Measurements from ENCODE around the gene NFATC2. TPM values are rescaled to one million over a fixed set of nuclear protein-coding genes. Genes with fewer than 3 reads are reported as not detected.
A peak's percentile ranks its signal among the peaks of the same experiment; 100 is the strongest.

Gene NFATC2
- total RNA-seq, 5 donors from 2014 or later (not counting 1 experiment from before 2014, with no cell fraction given), result 49.0 to 75.9 (median 67.0) TPM

GRCh38 chr20:51422514-51423289 is 119.8 kb downstream of the NFATC2 start:
- Mint-ChIP-seq H3K9me3 (no peaks in the 10 kb centered on the region), H3K27me3 (no peaks in the 10 kb centered on the region), H3K4me1 (peaks cover 28 to 84% (median 67%) of the 10 kb centered on the region in 3 donors), H3K4me3 (no peak overlapping the region), H3K36me3 (peaks cover 22% of the 10 kb centered on the region), H3K27ac (peak overlapping the region; percentile 85 to 88)
- Histone ChIP-seq H3K27me3 (replicated peaks in 1 of 2; ENCODE audit: control insufficient read depth in 2 of 2, extremely low read depth in 1 of 2, insufficient read depth in 2 of 2, low read length in 1 of 2) (no peaks in the 10 kb centered on the region), H3K9me3 (no peaks in the 10 kb centered on the region), H3K27ac (ENCODE audit: low read length) (peak overlapping the region; percentile 70), H3K4me1 (ENCODE audit: control insufficient read depth in 1 of 2, extremely low read depth in 1 of 2, insufficient read depth in 2 of 2, low read length in 2 of 2) (peaks cover 0 to 59% of the 10 kb centered on the region in 2 experiments), H3K4me3 (ENCODE audit: control insufficient read depth in 1 of 2, extremely low read depth in 1 of 2, low read length in 1 of 2) (no peak overlapping the region), H3K36me3 (ENCODE audit: control insufficient read depth in 2 of 2, extremely low read depth in 1 of 2, insufficient read depth in 1 of 2, low read length in 1 of 2) (peaks cover 26 to 61% of the 10 kb centered on the region in 2 donors)
- POLR2A ChIA-PET, result interaction anchor here in 1 of 2 donors (0.5 kb wide), 1 partner anchor 122 kb away, joined by 5 read pairs; no protein-coding TSS in a partner anchor
- WGBS (ENCODE audit: insufficient coverage), result 100% methylated on average over 1 of the region's 4 CpGs
- CTCF ChIA-PET, result interaction anchor here (0.7 kb wide), 2 partner anchors 10 to 87 kb away, joined by 3 read pairs; no protein-coding TSS in a partner anchor
- DNase-seq (no peak), ATAC-seq (replicated peaks in 1 of 4) (no peak)

- Mint-ChIP-seq H3K27ac (peak overlapping the region; percentile 48 to 69), H3K27me3 (no peaks in the 10 kb centered on the region), H3K4me1 (peaks cover 43 to 84% (median 66%) of the 10 kb centered on the region in 3 donors), H3K9me3 (no peaks in the 10 kb centered on the region), H3K4me3 (no peak overlapping the region), H3K36me3 (peaks cover 27% of the 10 kb centered on the region)
- ChIA-PET CTCF (no interaction called here), POLR2A (no interaction called here)
- no peak for ATAC-seq (replicated peaks in 1 of 4)
- no CpG with 5 or more reads among the region's 3 CpGs for WGBS (ENCODE audit: insufficient coverage)
- H3K36me3 ChIP-seq (ENCODE audit: control insufficient read depth in 2 of 2, extremely low read depth in 1 of 2, insufficient read depth in 1 of 2, low read length in 1 of 2), result peaks cover 22 to 55% of the 10 kb centered on the region in 2 donors
- H3K4me1 ChIP-seq (ENCODE audit: control insufficient read depth in 1 of 2, extremely low read depth in 1 of 2, insufficient read depth in 2 of 2, low read length in 2 of 2), result peaks cover 0 to 59% of the 10 kb centered on the region in 2 experiments
- DNase-seq, result no peak
- H3K27me3 ChIP-seq (replicated peaks in 1 of 2; ENCODE audit: control insufficient read depth in 2 of 2, extremely low read depth in 1 of 2, insufficient read depth in 2 of 2, low read length in 1 of 2), result no peaks in the 10 kb centered on the region
- H3K9me3 ChIP-seq, result no peaks in the 10 kb centered on the region
- H3K27ac ChIP-seq (ENCODE audit: low read length), result peak overlapping the region; percentile 6
- no peak overlapping the region for H3K4me3 ChIP-seq (ENCODE audit: control insufficient read depth in 1 of 2, extremely low read depth in 1 of 2, low read length in 1 of 2)
Measured at GRCh38 chr20:51420805-51421204, 121.7 kb downstream of the NFATC2 start.

GRCh38 chr20:51420111-51420510 is 122.4 kb downstream of the NFATC2 start:
- peak overlapping the region; percentile 6 for H3K27ac ChIP-seq (ENCODE audit: low read length)
- DNase-seq, result no peak
- no peak overlapping the region for H3K4me3 Mint-ChIP-seq

GRCh38 chr20:51419646-51420045 is 122.9 kb downstream of the NFATC2 start:
- H3K27me3 Mint-ChIP-seq, result no peaks in the 10 kb centered on the region

More at GRCh38 chr20:51420111-51420510, 122.4 kb downstream of the NFATC2 start:
- ChIA-PET POLR2A (no interaction called here), CTCF (no interaction called here)
- Histone ChIP-seq H3K36me3 (ENCODE audit: control insufficient read depth in 2 of 2, extremely low read depth in 1 of 2, insufficient read depth in 1 of 2, low read length in 1 of 2) (peaks cover 18 to 48% of the 10 kb centered on the region in 2 donors), H3K9me3 (no peaks in the 10 kb centered on the region), H3K4me1 (ENCODE audit: control insufficient read depth in 1 of 2, extremely low read depth in 1 of 2, insufficient read depth in 2 of 2, low read length in 2 of 2) (peaks cover 0 to 59% of the 10 kb centered on the region in 2 experiments), H3K27me3 (replicated peaks in 1 of 2; ENCODE audit: control insufficient read depth in 2 of 2, extremely low read depth in 1 of 2, insufficient read depth in 2 of 2, low read length in 1 of 2) (no peaks in the 10 kb centered on the region), H3K4me3 (ENCODE audit: control insufficient read depth in 1 of 2, extremely low read depth in 1 of 2, low read length in 1 of 2) (no peak overlapping the region)
- Mint-ChIP-seq H3K27ac (peak overlapping the region; percentile 74 to 77), H3K36me3 (peaks cover 34% of the 10 kb centered on the region), H3K27me3 (no peaks in the 10 kb centered on the region), H3K9me3 (no peaks in the 10 kb centered on the region), H3K4me1 (peaks cover 45 to 85% (median 67%) of the 10 kb centered on the region in 3 donors)
- no CpG with 5 or more reads among the region's 1 CpG for WGBS (ENCODE audit: insufficient coverage)
- ATAC-seq (replicated peaks in 1 of 4), result peak in 2 of 4 experiments; percentile 22 to 33

GRCh38 chr20:51419231-51419630 is 123.3 kb downstream of the NFATC2 start:
- peaks cover 31% of the 10 kb centered on the region for H3K36me3 Mint-ChIP-seq
- H3K27ac Mint-ChIP-seq, result peak overlapping the region; percentile 74 to 77
- H3K4me1 ChIP-seq (ENCODE audit: control insufficient read depth in 1 of 2, extremely low read depth in 1 of 2, insufficient read depth in 2 of 2, low read length in 2 of 2), result peaks cover 0 to 59% of the 10 kb centered on the region in 2 experiments
- no peak for DNase-seq
- no peak for ATAC-seq (replicated peaks in 1 of 4)
- no peaks in the 10 kb centered on the region for H3K9me3 ChIP-seq
- no peaks in the 10 kb centered on the region for H3K9me3 Mint-ChIP-seq
- CTCF ChIA-PET, result interaction anchor here in 1 of 2 donors (1.0 to 2.0 kb wide), 2 partner anchors 14 to 33 kb away, joined by 3 to 10 read pairs; no protein-coding TSS in a partner anchor
- peaks cover 45 to 86% (median 66%) of the 10 kb centered on the region in 3 donors for H3K4me1 Mint-ChIP-seq
- no CpG with 5 or more reads among the region's 2 CpGs for WGBS (ENCODE audit: insufficient coverage)
- no peaks in the 10 kb centered on the region for H3K27me3 ChIP-seq (replicated peaks in 1 of 2; ENCODE audit: control insufficient read depth in 2 of 2, extremely low read depth in 1 of 2, insufficient read depth in 2 of 2, low read length in 1 of 2)
- H3K27ac ChIP-seq (ENCODE audit: low read length), result peak overlapping the region; percentile 15
- peaks cover 13 to 47% of the 10 kb centered on the region in 2 donors for H3K36me3 ChIP-seq (ENCODE audit: control insufficient read depth in 2 of 2, extremely low read depth in 1 of 2, insufficient read depth in 1 of 2, low read length in 1 of 2)
- H3K4me3 Mint-ChIP-seq, result no peak overlapping the region
- no peaks in the 10 kb centered on the region for H3K27me3 Mint-ChIP-seq
- no peak overlapping the region for H3K4me3 ChIP-seq (ENCODE audit: control insufficient read depth in 1 of 2, extremely low read depth in 1 of 2, low read length in 1 of 2)
- POLR2A ChIA-PET, result no interaction called here

More at GRCh38 chr20:51419646-51420045, 122.9 kb downstream of the NFATC2 start:
- Histone ChIP-seq H3K9me3 (no peaks in the 10 kb centered on the region), H3K4me3 (ENCODE audit: control insufficient read depth in 1 of 2, extremely low read depth in 1 of 2, low read length in 1 of 2) (no peak overlapping the region), H3K4me1 (ENCODE audit: control insufficient read depth in 1 of 2, extremely low read depth in 1 of 2, insufficient read depth in 2 of 2, low read length in 2 of 2) (peaks cover 0 to 59% of the 10 kb centered on the region in 2 experiments), H3K36me3 (ENCODE audit: control insufficient read depth in 2 of 2, extremely low read depth in 1 of 2, insufficient read depth in 1 of 2, low read length in 1 of 2) (peaks cover 17 to 48% of the 10 kb centered on the region in 2 donors), H3K27me3 (replicated peaks in 1 of 2; ENCODE audit: control insufficient read depth in 2 of 2, extremely low read depth in 1 of 2, insufficient read depth in 2 of 2, low read length in 1 of 2) (no peaks in the 10 kb centered on the region), H3K27ac (ENCODE audit: low read length) (peak overlapping the region; percentile 15)
- Mint-ChIP-seq H3K4me3 (no peak overlapping the region), H3K9me3 (no peaks in the 10 kb centered on the region), H3K4me1 (peaks cover 45 to 86% (median 66%) of the 10 kb centered on the region in 3 donors), H3K36me3 (peaks cover 31% of the 10 kb centered on the region), H3K27ac (peak overlapping the region; percentile 74 to 77)
- ChIA-PET CTCF (no interaction called here), POLR2A (no interaction called here)
- no CpG with 5 or more reads among the region's 4 CpGs for WGBS (ENCODE audit: insufficient coverage)
- ATAC-seq (replicated peaks in 1 of 4), result no peak
- no peak for DNase-seq

- no peak for ATAC-seq (replicated peaks in 1 of 4)
- Mint-ChIP-seq H3K36me3 (peaks cover 34% of the 10 kb centered on the region), H3K4me3 (no peak overlapping the region), H3K27ac (peak overlapping the region; percentile 84 to 97), H3K4me1 (peaks cover 45 to 84% (median 64%) of the 10 kb centered on the region in 3 donors), H3K27me3 (no peaks in the 10 kb centered on the region), H3K9me3 (no peaks in the 10 kb centered on the region)
- no peaks in the 10 kb centered on the region for H3K9me3 ChIP-seq
- H3K4me3 ChIP-seq (ENCODE audit: control insufficient read depth in 1 of 2, extremely low read depth in 1 of 2, low read length in 1 of 2), result no peak overlapping the region
- peaks cover 12 to 40% of the 10 kb centered on the region in 2 donors for H3K36me3 ChIP-seq (ENCODE audit: control insufficient read depth in 2 of 2, extremely low read depth in 1 of 2, insufficient read depth in 1 of 2, low read length in 1 of 2)
- ChIA-PET CTCF (interaction anchor here (0.7 to 2.0 kb wide), 5 partner anchors 13 to 148 kb away, joined by 3 to 10 read pairs (median 3); partner anchors contain the start of gene NFATC2 (in 1 of the 2)), POLR2A (interaction anchor here in 1 of 2 donors (1.2 kb wide), 1 partner anchor 12 kb away, joined by 3 read pairs; no protein-coding TSS in a partner anchor)
- no peaks in the 10 kb centered on the region for H3K27me3 ChIP-seq (replicated peaks in 1 of 2; ENCODE audit: control insufficient read depth in 2 of 2, extremely low read depth in 1 of 2, insufficient read depth in 2 of 2, low read length in 1 of 2)
- peak overlapping the region; percentile 81 for H3K27ac ChIP-seq (ENCODE audit: low read length)
- H3K4me1 ChIP-seq (ENCODE audit: control insufficient read depth in 1 of 2, extremely low read depth in 1 of 2, insufficient read depth in 2 of 2, low read length in 2 of 2), result peaks cover 0 to 60% of the 10 kb centered on the region in 2 experiments
- 100% methylated on average over 1 of the region's 4 CpGs for WGBS (ENCODE audit: insufficient coverage)
- peak in 1 of 35 experiments; percentile 51 for DNase-seq
Measured at GRCh38 chr20:51418137-51418529, 124.4 kb downstream of the NFATC2 start.
